HG02642 (cell line): ENCODE results near the gene FBLN2.

Source experiments
- ATAC-seq: cut with Tn5 transposase; IDR thresholded peaks from one replicate; pipeline ENCODE4 v1.9.1; 2021; ENCODE audit warnings: mild to moderate bottlenecking; ENCODE audit not compliant: unreplicated experiment, poor library complexity

FBLN2 gene

DNA sequence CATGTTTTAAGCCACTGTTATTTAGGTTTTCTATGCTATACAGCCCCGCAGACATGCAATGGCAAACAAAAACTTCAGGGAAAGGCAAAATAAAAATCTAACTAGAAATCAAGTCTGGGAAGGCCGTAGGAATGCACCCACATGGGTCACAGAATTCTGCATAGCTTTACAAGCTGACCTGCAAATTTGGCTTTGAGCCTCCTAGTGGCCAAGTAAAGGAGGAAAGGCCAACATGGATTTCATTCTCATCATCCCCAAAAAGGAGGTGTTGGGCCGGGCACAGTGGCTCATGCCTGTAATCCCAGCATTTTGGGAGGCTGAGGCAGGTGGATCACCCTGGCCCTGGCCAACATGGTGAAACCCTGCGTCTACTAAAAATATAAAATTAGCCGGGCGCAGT is 124.3 kb downstream of the FBLN2 start:
- ATAC-seq = no peak

DNA sequence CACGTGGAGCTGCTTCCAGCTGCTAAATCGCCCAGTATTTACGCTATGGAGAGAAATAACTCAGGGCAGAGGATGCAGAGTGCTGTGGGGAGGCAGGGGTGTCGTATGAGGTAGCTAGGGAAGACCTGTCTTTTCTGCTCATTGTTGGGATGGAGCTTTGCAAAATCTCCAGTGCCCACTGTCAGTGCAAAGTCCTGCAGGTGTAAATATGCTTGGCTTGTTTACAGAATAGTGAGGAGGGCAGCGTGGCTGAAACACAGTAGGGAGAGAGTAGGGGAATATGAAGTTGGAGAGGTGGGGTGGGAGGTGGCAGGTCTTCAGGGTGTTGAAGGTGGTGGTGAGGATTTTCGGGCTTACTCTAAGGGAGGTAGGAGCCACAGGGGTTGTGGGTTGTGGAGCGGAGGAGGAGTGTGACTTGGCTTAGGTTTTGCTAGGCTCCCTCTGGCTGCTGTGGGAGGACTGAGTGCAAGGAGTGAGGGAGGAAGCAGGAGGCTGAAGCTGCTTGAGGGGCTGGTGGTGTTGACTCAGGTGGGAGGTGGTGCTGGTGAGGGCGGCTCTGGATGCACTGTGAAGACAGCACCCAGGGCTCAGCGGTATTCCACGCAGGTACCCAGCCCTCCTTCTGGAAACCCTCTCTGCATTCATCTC is 125.7 kb downstream of the FBLN2 start:
- ATAC-seq = no peak

DNA sequence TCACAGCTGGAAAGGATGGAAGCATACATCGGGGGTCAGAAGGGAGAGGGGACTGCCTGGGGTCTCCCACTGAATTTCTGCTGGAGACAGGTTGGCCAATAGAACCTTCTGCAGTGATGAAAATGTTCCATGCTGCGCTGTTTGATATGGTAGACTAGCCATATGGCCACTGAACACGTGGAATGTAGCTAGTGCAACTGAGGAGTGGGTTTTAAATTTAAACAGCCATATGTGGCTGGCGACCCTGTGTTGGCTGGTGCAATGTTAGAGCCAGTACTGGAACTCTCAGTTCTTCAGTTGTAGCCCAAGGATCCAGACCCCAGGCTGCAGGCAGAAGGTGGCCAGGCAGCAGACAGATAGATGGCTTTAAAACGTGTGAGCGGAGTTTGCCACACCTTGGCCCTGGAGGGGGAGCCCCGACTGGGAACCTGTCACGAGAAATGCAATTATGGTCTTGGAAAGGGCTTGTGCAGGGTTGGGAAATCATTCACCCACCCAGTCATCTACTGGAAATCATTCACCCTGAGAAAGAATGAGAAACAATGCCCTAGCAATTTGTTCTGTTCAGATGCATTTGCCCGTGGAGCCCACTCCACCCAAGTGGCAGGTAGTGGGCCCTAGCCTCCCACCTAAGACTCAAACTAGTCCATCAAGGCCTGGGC is 127.6 kb downstream of the FBLN2 start:
- ATAC-seq = no peak

DNA sequence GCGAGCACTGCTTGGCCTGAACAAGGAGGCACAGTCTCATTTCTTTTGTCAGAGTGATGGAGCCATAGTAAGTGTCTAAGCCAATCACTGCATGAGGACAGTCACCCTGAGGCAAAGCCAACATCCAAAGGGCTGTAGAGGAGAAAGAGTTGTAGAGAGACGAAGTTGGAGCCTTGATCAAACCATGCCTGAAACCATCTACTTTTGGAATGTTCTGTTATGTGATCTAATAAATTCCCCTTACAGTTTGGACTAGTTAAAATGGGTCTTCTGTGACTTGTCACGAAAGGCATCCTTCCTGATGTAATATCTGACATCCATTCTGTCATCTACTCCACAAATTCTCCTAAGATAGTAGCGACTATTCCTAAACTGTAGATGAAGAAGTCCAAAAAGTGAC is 128.3 kb downstream of the FBLN2 start:
- no peak for ATAC-seq

DNA sequence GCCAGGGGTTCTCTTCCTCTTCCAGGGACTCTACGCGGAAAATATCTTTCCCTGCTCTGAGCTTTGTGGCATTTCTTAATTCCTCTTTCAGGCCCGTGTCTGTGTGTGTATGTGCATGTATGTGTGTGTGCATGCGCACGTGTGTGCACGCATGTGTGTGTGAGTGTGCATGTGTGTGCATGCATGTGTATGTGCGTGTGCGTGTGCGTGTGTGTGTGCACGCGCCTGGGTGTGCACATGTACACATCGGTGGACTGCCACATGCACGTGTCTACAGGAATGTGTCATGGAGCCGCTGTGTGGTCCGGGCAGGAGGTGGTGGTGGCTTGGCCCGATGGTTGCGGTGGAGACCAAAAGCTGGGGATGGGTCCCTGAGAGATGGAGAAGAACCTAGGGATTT is 133.0 kb downstream of the FBLN2 start:
- ATAC-seq = no peak

DNA sequence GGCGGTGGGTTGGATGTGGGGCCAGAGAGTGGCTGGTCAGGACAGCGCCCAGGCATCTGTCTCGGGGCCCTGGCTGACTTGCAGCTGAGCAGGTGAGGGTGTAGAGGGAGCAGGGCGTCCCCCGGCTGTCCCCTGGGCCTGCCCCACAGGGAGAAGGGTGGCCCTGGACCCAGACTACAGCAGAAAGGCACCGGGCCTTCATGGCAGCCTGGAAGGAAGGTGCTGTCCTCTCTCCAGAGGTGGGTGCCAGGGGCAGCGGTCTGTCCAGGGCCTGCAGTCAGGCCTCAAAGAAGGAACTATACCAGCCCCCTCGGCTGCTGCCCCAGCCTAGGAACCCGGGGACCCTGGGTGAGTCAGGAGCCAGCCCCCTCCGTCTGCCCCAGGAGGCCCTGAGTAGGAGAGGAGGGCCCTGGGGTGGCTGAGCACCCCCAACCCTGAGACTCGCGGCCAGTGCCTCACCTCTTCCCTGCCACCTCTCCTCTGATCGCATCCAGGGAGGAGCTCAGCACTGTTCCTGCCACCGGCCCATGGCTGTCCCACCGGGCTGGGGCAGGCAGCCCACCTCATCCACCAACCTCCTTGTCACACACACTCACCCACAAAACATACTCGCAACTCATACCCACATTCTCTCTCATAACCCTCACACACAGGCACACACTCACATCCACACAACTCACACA is 133.5 kb downstream of the FBLN2 start:
- no peak for ATAC-seq

DNA sequence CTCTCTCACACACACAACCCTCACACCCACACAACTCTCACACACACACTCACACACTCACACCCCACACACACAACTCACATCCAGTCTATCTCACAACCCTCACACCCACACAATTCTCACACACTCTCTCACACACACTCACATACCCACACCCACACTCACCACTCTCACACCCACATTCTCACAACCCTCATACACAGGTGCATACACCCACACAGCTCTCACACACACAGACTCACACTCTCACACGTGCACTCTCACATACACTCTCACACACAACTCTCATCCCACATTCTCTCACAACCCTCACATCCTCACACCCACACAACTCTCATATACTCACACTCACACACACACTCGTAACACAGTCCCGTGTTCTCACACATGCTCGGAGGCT is 134.4 kb downstream of the FBLN2 start:
- no peak for ATAC-seq

DNA sequence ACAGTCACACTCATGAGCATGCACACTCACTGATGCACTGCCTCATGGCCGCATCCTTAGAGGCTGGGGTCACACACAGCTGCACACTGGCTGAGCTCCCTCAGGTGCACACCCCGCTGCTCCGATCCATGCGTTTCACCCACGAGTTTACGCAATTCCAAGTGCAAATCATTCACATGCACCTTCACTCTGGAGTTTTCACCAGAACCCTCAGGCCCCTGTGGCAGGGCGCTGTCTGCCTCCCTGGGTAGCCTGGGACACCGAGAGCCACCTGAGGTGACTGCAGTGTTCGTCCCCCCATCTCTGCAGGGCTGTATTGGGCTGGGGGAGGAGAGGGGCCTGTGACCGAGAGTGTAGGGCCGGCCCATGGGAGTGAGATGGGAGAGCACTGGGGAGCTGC is 134.8 kb downstream of the FBLN2 start:
- ATAC-seq = no peak

DNA sequence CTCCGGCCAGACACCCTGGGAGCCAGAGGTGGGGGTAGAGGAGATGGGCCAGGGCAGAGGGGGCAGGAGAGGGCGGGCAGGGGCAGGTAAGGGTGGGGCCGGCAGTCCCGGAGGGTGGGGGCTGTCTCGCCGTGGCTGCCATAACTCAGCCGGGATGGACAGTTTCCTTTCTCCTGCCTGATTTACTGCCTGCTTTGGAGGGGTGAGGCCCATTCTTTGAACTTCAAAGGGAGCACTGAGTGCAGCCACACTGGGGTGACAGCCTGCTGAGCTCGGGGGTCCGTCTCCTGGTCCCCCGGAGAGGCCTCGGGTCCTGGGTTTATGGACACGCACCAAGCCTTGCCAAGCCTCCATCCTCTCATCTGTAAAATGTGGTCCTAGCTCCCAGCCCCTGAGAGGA is 135.4 kb downstream of the FBLN2 start:
- no peak for ATAC-seq

DNA sequence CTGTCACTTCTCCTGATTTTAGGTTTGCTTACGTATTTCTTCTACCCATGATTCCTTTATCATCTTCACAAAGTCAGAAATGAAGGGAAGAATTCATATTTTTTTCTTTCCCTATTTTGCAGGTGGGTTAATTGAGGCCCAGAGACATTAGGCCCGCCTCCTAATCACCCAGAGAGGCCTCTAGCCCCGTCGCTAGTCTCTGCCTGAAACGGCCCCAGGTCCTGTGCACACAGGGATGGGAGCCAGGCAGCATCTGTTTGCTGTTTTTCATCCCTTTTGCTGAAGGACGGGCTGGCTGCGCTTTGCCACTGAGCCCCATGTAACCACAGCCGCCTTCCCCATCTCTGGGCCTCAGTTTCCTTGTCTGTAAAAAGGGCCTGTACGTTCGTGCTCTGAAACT is 135.9 kb downstream of the FBLN2 start:
- ATAC-seq = no peak

DNA sequence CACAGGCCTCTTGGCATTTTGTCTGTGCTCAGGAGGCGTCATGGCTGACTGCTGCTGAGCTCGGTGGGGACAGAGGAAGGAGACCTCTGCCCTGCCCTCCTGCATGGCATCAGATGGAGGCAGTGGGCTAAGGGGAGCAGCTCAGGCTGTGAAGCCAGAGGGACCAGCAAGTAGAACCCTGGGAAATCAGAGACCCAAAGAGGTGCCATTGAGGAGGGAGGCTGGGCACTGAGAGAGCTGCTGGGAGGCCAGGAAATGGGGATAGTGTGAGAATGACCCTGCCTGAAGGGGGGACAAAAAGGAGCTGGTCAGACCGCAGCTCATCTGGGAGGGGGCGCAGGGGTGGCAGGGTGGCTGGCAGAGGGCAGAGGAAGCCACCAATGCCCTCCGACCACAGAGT is 136.8 kb downstream of the FBLN2 start:
- no peak for ATAC-seq

DNA sequence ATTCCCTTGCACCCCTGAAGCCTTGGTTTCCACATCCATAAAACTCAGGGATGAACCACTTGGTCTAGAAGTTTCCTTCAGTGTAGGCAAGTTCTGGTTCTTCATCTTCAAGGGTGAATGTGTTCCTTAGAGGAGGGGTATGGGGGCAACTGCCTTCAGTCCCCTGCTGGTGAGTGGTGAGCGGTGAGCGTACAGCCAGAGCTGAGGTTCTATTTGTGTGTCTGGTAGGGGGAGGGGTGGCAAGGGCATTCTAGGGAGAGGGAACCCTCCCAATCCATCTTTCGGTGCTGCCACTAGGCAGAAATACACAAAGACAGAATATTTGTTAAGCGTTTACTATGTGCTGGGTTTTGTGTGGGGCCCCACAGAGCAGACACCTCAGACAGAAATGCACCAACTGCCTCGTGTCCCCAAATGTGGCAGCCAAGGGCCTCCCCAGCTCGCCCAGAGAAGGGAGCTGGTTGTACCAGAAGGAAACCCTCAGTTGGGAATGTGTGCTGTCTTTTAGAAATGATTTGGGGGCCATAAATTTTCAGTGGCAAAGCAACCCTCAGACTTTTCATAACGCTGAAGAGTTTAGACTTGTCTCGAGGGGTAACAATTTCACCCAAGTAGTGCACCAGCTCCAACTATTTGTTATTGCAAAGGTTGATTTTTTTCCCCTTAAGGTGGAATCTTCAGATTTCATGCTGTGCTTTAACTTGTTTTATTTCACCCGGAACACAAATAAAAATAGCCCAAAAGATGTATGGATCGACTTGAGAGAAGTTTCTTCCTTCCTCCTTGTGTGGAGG is 137.6 kb downstream of the FBLN2 start:
- ATAC-seq = no peak

DNA sequence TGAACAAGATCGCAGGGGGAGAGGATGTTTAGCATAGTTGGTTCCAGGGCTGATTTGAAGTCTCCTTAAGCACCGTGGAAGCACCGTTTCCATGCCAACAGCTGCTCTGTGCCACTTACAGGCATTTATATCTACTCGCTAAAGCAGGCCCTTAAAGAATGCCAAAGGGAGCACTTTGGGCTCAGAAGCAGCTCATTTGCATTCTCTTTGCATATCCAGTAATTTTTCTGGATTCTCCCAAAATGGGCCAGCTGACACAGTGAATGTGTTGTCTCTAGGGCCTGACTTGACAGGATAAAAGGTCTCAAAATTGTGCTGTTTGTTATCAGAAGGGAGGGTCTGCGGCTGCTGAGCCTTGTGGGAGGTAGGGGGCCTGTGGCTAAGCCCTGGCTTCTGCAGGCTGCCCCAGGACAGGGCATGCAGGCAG is 138.6 kb downstream of the FBLN2 start:
- ATAC-seq = no peak
